ENCODE data around the gene COL23A1.

Gene COL23A1

DNA sequence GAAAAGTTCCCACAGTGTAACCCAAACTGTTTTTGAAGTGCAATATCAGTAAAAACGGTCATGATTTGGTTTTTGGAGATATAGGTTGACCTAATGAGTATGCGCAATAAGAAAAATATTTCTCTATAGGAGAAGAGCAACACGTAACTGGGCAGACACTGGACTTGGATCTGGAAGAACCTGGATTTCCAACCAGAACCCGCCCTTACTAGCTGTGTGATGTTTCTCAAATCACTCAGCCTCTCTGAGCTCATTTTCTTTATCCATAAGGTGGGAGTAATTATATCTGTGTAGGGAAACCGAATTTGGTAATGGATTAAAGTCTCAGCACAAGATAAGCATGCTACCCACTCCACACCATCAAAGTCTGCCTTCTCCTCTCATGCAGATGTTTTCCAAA is 169.1 kb downstream of the COL23A1 start:
- no peak for DNase-seq (ENCODE audit: low spot score)

DNA sequence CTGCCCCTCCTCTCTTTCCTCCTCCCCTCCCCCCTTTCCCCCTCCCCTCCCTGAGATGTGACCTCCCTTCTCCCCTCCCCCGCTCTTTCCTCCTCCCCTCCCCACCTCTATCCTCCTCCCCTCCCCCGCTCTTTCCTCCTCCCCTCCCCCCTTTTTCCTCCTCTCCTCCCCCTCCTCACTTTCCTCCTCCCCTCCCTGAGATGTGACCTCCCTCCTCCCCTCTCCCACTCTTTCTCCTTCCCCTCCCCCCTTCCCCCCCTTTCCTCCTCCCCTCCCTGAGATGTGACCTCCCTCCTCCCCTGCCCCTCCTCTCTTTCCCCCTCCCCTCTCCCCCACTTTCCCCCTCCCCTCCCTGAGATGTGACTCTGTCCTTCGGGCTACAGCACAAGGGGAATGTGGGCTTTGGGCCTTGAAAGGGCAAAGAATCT is 169.8 kb downstream of the COL23A1 start:
- no peak for DNase-seq (ENCODE audit: low spot score)

DNA sequence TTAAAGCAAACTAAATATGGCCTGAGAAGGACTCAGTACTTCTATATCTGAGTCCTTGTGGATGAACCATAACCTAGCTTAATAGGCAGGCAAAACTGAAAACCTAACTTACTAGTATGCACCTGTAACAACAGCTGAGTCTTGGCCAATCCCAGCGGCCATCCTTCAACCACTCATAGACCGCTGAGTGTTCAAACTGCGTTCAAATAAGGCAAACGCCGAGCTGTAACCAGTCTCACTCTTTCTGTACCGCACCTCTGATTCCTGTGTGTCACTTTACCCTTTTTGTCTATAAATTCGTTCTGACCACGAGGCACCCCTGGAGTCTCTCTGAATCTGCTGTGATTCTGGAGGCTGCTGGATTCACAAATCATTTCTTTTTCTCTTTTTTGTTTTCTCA is 170.5 kb downstream of the COL23A1 start:
- no peak for DNase-seq (ENCODE audit: low spot score)

DNA sequence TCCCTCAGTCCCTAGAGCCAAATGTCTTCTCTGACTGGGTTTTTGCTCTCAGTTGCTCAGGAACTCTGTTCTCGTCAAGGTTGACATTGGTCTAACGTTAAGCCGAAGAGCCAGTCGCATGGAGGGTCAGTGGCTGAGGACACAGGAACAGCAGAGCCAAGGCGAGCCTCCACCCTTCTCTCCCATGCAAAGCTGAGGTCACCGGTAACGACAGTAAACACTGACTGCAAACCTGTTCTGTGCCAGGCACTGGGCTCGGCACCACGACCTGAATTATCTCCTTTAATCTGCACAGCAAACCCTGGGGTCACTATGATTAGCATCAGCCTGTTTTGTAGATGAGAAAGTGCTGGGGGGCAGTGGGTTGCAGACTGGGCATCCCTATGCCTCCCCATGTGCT is 171.0 kb downstream of the COL23A1 start:
- no peak for DNase-seq (ENCODE audit: low spot score)

DNA sequence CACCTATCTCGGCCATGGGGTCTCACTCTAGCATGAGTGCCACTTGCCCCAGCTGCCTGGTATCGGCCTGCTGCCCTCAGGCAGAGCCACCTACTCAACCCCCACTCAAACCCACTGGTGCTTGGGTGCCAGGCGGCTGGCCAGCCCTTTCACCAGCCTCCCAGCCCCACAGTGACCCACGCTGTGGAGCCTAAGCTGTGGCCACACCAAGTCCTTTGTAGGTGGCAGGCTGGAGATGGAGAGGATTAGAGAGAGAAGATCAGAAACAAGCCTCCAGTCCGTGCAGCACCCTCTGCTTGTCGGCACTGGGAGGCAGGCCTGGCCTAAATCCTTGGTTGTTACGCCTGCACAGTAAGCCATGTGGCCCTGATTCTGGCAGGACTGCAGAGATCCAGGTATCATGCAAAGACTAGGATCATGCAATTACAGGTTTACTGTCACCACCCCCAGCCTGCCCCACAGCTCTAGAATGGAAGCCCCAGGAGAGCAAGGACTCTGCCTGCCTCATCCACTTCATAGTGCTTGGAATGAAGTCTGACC is 171.7 kb downstream of the COL23A1 start:
- DNase-seq (ENCODE audit: low spot score) = no peak

DNA sequence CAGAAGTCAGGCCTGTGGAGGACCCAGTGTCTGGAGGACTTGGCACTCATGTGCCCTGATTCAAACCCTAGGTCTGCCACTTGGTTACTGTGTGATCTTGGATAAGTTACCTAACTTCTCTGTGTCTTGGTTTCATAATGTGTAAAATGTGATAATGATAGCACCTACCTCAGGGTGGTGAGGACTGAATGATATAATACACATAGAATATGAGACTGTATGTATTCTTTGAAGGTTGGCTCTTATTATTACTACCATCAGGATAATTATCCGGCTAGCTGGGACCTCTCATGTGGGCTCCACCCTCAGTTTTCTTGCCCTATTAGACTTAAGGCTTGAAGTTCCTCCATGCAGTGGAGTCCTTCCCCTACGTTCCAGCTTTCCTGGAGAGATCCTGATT is 172.2 kb downstream of the COL23A1 start:
- DNase-seq (ENCODE audit: low spot score) = no peak

DNA sequence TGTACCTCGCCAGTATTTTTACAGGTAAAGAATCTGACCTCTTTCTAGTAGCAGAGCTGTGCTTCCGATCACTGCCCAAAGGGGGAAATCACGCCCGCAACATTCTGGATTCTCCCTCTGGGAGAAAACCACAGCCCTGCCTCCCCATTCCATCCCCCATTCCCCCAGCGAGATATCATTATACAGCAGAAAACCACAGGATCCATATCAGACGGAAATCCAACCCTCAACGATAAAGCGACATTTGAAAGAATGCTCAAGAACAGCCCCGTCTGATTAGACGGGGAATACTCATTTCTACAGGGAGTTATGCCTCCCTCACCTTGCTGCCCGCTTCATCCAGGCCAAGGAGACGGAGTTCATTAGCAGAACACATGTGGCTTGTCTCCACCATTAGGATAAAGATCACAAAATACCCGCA is 172.8 kb downstream of the COL23A1 start:
- DNase-seq (ENCODE audit: low spot score) = no peak

DNA sequence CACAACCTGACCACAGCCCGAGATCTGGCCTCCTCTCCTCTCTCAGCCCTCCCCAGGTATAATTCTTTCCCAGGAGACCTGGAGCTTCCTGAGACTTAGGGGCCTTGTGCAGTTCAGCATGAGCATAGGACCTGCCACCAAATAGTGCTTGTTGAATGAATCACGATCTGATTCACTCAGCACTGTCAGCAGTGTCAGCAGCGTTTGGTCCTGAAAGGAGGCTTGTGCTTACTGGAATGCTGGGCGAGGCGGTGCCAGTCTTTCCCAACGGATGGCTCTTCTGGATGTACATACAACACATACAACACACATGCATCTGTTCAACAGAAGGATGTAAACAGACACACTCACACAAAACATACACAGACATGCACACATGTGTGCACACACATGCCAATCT is 173.3 kb downstream of the COL23A1 start:
- no peak for DNase-seq (ENCODE audit: low spot score)

DNA sequence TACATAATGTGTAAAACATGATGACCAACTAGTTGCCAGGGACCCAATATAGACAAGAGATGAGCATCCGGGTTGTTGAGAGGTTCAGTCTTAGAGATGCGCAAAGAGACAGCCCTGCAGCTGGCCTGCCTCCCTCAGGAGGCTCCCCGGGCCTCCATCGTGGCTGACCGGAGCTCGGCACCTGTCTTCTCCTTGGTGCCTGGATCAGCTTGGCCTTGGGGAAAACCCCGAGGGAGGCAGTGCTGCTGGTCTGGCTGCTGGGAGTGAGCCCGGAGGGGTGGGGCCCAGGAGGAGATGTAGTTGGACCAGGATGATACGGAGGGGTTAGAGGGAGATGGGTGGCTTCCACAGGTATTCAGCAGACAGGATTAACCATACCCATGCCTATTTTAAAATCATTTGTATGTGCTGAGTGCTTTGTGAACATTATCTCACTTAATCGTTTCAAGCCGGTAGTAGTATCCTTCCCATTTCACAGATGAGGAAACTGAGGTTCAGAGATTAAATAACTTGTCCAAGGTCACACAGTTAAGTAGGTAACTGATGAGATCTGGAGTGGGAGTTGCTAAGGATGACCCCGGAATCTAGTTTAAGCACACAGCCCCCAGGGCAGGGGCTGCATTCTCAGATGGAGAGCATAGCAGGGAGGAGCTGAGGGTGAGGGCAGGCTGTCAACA is 173.8 kb downstream of the COL23A1 start:
- DNase-seq (ENCODE audit: low spot score) = no peak

DNA sequence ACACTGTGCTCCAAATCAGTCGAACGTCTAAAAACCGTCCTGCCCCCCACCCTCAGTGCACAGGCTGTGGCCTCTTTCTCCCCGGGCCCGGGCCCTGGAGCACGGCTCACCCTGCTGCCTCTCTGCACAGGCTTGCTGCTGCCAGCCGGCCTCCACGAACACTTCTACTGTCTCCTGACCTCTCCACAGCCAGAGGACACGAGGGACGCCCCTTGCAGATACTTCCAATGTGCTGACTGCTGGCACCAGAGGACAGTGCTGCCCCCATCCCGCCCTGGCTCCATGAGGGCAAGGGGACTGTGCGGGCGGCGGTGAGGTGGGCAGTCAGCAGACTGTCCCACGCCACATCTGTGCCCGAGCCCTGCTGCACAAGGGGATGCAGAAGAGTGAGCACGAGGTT is 174.8 kb downstream of the COL23A1 start:
- no peak for DNase-seq (ENCODE audit: low spot score)

DNA sequence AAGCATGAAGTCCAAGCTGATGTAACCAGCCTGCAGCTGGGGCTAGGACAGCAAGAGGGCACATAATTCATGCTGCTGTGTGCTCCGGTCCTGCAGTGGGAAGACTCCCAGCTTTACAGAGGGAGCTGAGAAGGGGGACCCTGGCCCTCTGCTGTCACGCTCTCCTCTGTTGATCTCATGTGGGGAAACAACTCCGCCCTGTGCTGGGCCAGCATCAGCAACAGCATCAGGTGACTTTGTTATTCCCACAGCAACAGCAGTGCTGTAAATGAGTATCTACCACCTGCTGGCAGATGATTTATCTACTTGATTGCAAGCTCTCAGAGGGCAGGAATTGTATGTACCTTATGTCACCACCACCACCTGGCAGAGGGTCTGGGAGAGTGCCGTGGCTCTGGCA is 176.2 kb downstream of the COL23A1 start:
- DNase-seq (ENCODE audit: low spot score) = no peak

DNA sequence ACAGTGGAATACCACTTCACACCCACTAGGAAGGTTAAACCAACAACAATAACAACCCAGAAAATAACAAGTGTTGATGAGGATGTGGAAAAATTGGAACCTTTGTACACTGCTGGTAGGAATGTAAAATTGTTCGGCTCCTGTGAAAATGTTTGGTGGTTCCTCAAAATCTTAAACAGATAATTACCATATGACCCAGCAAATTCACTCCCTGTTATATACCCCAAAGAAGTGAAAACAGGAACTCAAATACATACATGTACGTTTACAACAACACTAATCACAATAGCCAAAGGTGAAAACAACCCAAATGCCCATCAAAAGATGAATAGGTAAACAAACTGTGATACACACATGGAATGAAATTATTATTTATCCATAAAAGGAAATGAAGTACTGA is 179.1 kb downstream of the COL23A1 start:
- no peak for DNase-seq (ENCODE audit: low spot score)

DNA sequence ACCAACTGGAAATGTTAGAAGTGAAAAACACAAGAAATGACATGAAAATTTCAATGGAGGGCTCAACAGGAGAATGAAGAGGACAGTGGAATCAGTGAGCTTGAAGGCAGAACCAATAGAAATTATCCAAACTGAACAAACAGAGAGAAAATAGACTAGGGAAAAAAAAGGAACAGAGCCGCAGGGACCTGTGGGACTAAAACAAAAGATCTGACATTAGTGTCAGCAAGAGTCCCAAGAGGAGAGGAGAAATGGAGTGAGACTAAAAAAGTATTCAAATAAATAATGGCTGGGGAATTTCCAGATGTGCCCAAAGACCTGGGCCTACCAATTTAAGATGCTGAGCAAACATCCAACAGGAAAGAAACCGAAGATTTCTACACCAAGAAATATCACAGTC is 182.5 kb downstream of the COL23A1 start:
- DNase-seq (ENCODE audit: low spot score) = no peak

DNA sequence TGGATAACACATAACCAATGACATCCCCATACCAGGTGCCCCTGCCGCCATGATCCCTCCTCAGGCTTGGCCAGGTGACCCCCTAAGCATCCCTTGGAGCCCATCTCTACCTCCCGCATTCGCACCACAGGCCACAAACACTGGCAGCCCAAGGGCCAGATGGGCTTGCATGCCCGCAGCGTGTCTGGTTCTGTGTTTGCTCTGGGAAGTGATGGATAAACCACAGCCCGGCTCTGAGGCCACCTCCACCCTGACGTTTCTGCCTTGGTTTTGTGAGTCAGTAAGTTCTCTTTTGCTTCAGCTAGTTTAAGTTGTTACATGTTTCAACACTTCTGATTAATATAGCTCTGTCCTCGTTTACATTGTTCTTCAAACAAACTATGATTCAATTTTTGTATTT is 185.2 kb downstream of the COL23A1 start:
- DNase-seq (ENCODE audit: low spot score) = no peak

DNA sequence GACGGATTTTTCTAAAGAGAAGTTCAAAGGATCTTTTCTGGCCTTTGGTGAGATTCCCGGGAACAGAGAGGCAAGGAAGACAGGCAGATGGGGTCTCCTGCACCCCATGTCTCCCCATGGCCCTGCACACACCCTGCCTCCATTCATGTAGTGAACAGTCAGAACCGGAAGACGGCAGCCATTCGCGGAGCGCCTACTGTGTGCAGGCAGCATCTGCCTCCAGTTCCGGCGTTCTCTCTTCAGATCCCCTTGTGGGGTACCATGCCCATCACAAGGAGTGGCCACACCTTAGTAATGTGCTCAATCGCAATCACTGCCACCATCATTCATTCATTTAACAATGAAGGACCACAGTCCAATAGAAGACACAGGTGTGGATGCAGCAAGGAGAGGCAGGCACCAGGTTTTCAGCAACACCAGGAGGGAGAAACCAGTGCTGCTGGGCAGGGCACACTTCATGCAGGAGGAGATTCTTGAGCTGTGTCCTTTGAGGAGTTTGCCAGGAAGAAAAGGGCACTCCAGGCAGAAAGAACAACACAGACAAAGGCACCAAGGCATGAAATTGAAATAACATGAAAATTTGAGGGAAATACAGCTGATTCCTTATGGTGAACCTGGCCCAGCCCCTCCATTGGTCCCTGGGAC is 186.1 kb downstream of the COL23A1 start:
- DNase-seq (ENCODE audit: low spot score) = no peak

DNA sequence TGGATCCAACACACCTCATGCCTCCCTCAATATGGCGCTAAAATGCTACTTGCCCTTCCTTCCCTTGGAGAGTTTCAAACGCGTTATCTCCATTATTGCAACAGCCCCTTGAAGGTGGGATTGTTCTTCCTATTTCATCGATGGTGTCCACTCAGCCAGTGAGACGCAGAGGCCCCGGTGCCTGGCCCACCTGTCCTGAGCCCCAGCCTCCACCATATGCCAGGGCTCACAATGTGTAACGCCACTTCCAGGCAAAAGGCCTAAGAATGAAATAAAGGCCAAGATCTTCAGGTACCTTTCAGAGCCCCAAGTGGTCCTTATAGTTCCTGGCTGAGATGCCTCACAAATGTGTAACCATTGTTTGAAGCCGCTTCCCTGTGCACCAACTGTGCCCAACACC is 186.8 kb downstream of the COL23A1 start:
- DNase-seq (ENCODE audit: low spot score) = no peak

DNA sequence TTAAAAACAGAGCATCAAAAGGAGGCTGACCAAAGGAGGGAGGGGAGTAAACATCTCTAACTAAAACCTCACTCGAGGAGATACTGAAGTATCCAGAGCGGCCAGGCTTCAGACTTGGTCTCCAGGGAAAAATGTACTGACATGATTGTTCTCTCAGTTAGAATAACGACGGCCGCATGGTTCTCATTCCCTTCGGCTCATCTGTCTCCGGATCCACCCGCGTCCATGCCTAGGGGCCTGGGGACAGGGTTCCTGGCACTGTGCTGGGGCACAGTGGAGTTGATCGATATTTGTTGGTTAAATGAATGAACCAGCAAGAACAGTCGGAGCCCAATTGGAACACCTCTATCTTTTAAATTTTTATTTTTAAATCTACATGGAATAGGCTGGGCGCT is 190.5 kb downstream of the COL23A1 start:
- no peak for DNase-seq (ENCODE audit: low spot score)

DNA sequence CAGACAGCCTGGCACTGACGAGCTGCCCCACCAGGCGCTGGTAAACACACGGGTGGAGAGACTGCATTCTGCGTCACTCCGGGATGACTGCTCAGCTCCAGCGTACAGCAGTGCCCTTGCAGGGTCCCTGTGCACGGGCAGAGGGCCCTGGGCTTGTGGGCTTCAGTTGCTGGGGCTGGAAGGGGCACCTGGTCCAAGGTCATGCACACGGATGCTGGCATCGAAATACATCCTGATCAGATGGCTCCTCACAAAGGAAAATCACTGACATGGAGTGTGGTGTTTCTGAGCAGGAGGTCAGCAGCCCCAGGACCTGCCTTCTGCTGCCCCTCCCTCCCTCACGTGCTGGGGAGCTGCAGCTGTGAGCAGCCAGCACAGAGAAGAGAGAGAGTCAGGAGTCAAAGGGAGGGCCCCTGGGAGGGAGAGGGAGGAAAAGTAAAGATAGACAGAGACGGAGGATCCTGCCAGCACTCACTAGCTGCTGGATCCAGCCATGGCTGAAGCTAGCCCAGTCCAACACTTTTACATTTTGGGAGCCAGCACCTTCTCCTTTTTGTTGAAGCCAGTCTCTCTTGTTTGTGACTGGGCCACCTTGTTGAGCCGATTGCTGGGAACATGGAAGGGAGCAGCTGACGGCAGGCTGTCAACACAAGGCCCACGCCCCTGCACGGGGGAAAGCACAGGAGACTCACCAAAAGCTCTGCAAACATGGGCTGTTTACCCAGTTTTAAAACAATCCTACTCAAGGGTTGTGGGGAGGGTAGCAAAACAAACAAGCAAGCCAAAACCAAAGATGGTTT is 191.1 kb downstream of the COL23A1 start:
- no peak for DNase-seq (ENCODE audit: low spot score)

DNA sequence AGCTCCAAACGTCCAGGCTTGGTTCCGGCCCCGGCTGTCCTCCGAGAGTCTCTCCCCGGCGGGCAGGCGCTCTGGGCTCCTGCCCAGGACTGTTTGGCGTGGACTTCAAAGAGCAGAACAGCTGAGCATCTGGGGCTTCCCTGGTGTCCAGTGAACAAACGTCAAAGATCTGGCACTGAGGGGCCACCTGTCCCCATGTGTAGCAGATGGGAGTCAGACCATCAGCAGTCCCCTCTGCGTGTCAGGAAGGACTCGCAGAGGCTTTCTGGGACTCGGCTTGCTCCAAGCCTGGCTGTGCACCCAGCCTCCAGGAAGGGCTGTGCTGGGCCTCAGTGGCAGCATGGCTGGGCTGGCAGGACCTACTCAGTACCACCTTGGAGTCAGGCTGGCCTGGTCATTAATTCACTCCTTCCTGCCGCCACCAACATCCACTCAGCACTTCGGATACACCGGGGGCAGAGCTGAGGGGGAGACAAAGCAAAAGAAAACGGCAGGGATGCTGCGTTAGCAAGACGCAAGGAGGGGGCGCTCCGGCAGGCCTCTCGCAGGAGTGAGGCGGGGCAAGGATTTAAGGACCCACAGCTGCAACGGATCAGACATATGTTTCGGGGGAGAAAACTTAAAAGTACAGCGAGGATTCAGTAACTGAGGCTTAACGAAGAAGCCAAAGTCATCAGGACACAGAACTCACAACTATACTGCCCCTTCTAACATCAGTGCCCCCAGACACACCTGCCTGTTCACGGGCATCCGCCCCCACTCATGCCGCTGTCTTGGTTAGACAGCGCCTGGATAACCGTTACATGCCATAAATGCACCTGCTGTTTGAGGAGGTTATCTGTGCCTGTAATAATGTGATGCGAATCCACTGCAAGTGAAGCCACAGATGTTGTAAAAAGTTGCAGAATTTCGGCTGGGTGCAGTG is 193.1 kb downstream of the COL23A1 start:
- DNase-seq (ENCODE audit: low spot score) = no peak

DNA sequence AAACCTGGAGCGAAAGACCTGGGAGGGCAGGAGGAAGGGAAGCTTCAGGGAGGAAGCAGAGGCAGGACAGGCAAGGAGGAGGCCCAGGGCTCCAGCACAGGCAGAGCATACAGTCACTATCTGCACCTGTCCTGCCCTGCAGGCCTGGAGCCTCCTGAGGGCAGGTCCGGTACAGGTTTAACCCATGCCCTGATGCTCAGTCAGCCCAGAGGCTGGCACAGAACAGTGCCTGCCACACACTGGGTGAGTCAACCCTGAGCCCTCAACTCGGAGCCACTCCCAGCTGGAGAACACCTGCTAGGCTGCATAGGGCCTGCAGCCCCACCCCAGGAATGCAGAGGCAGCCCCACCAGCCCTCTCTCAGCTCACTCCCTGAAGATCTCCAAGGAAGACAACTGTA is 196.1 kb downstream of the COL23A1 start:
- DNase-seq (ENCODE audit: low spot score) = no peak

DNA sequence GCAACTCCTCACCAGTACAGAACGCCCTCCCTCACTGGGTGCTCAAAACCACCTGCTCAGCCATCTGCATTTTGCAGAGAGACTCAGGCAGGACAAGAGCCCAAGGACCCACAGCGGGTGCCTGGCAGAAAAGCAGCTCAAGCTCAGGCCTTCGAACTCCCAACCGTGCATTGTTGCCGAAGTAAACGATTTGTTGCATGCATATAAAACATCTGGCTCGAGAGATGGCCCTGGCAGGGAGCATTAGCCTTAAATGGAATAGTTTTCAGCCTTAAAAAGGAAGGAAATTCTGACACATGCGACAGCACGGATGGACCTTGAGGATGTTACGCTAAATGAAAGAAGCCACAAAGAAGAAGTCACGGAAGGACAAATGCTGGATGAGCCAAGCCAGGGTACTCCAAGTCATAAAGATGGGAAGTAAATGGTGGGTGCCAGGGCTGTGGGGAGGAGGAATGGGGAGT is 197.2 kb downstream of the COL23A1 start:
- no peak for DNase-seq (ENCODE audit: low spot score)

DNA sequence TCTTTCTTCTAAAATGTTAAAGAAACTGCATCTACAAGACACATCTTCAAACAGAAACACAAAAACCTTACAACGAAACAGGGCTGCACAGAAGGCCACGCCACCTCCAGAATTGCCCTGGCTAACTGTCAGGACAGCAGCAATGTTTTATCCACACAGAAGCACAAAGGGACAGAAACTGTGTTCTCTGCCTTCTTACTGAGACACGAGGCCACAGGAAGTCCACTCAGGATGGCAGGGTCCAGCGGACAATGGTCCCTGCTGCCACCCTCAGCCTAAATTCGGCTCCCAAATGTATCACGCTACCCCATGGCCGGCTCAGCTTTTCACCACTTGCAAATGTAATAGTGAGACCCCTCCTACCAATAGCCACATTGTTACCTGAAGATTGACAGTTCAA is 197.8 kb downstream of the COL23A1 start:
- DNase-seq (ENCODE audit: low spot score) = no peak

All from NAMALWA (cell line).